Measurements from ENCODE around the gene LPP. TPM values are rescaled to one million over a fixed set of nuclear protein-coding genes. Genes with fewer than 3 reads are reported as not detected.

The LPP gene
- total RNA-seq, 3 donors from 2014 or later: 15.5 to 19.2 (median 16.5) TPM

DNA sequence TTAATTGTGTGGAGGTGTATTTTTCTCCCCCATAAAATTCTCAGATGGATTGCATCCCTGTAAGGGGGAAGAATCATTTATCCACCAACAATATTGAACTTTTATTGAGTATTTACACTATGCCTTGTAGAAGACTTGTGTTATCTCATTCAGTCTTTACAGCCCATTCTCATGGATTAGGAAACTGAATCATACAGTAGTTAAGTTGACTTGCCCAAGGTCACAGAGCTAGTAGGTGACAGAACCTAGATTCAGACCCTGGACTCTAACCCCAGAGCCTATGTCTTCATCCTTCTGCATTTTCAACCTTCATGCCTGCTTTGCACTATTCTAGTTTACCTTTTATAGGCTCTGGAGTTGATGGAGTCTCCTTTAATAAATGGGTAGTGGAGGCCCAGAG lies 226.8 kb downstream of the LPP start:
- Mint-ChIP-seq H3K4me1 (ENCODE audit: low read depth) (peaks cover 12% of the 10 kb centered on the region), H3K4me3 (no peak overlapping the region), H3K9me3 (peaks cover 7% of the 10 kb centered on the region), H3K27me3 (ENCODE audit: low read depth) (no peaks in the 10 kb centered on the region), H3K36me3 (ENCODE audit: insufficient read depth) (peaks cover 4% of the 10 kb centered on the region)
- ATAC-seq: no peak
- DNase-seq: no peak

DNA sequence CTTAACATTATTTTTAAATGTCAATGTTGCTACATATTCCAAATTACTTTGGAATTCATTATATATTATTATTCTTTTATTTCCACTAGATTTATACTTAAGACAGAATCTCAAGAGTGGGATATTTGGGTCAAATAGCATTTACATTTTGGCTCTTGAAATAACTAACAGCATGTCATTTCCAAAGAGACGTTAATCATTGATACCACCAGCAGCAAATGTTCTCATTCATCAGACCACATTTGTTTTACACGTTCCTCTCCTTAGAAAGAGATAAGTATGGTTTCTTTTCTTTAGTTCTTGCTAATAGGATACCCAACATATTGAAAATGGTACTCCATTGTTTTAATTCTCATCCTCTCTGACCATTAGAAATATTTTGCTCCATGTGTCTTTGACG lies 229.8 kb downstream of the LPP start:
- peaks cover 4% of the 10 kb centered on the region for H3K36me3 Mint-ChIP-seq (ENCODE audit: insufficient read depth)
- ATAC-seq (no peak), DNase-seq (no peak)
- H3K9me3 Mint-ChIP-seq: no peaks in the 10 kb centered on the region
- H3K4me3 Mint-ChIP-seq: no peak overlapping the region
- H3K4me1 Mint-ChIP-seq (ENCODE audit: low read depth): peaks cover 17% of the 10 kb centered on the region
- no peaks in the 10 kb centered on the region for H3K27me3 Mint-ChIP-seq (ENCODE audit: low read depth)

DNA sequence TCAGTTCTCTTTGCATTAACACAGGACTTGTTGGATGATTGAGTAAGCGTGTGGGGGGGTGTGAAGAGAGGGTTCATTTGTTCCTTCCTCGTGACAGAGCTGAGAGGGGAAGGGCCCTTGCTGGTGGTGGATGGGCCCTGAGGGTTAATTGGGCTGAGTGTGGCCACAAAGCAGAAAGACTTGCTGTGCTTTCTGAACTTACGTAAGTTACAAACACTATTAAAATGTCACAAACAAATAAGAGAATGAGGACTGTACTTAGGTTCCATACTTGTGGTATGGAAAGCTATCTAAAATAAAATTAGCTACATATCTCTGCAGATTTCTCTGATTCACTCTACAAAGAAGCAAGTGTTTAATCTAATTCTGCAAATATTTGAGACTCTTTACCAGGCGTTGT lies 231.3 kb downstream of the LPP start:
- ATAC-seq: no peak
- no peak overlapping the region for H3K4me3 Mint-ChIP-seq
- peaks cover 27% of the 10 kb centered on the region for H3K4me1 Mint-ChIP-seq (ENCODE audit: low read depth)
- no peaks in the 10 kb centered on the region for H3K9me3 Mint-ChIP-seq
- no peaks in the 10 kb centered on the region for H3K27me3 Mint-ChIP-seq (ENCODE audit: low read depth)
- peaks cover 4% of the 10 kb centered on the region for H3K36me3 Mint-ChIP-seq (ENCODE audit: insufficient read depth)
- DNase-seq: no peak

DNA sequence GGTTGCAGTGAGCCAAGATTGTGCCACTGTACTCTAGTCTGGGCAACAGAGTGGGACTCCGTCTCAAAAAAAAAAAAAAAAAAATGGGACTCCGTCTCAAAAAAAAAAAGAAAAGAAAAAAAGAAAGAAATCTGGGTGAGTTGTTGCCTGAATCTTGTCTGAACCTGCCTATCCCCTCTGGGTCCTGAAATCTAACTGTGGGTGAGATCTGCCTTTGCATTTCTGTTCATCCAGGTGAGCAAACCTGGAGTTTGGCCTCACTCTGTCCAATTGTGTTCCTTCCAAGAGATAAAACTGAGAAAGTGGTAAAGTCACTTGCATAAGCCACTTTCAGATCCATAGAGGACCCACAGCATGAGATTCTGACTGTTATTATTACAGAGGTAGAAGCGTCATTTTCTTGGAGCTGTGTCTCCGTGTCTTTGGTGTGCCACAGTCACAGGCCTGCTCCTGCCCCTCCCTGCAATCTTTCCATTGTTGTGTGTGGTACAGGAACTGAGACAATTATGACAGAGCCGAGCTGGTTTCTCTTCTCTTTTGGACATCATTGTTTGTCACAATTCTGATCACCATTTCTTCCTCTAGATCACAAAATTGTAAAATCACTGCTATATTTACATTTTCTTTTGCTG lies 235.9 kb downstream of the LPP start:
- Mint-ChIP-seq H3K4me1 (ENCODE audit: low read depth) (peaks cover 37% of the 10 kb centered on the region), H3K36me3 (ENCODE audit: insufficient read depth) (peaks cover 4% of the 10 kb centered on the region), H3K4me3 (no peak overlapping the region), H3K9me3 (no peaks in the 10 kb centered on the region), H3K27me3 (ENCODE audit: low read depth) (no peaks in the 10 kb centered on the region)
- ATAC-seq (peak; percentile 88 to 93), DNase-seq (peak; percentile 12)

DNA sequence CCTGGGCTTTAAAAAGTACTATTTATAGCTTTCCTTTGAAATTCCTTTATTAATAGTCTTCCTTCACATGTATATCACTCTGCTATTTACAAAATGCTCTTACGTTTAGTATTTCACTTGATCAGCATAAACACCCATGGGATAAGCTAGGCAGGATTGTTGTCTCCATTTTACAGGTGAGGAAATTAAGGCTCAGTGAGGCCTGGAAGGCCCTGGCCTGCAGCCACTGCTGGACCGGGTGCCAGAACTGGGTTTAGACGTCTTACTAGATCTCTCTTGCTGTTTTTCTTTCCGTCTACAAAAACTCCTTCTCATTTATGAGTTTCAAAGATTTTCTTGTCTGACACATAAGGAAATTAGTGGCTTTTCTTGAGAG lies 236.4 kb downstream of the LPP start:
- Mint-ChIP-seq H3K4me3 (no peak overlapping the region), H3K36me3 (ENCODE audit: insufficient read depth) (peaks cover 4% of the 10 kb centered on the region), H3K4me1 (ENCODE audit: low read depth) (peaks cover 34% of the 10 kb centered on the region), H3K27me3 (ENCODE audit: low read depth) (no peaks in the 10 kb centered on the region), H3K9me3 (no peaks in the 10 kb centered on the region)
- DNase-seq: no peak
- no peak for ATAC-seq

DNA sequence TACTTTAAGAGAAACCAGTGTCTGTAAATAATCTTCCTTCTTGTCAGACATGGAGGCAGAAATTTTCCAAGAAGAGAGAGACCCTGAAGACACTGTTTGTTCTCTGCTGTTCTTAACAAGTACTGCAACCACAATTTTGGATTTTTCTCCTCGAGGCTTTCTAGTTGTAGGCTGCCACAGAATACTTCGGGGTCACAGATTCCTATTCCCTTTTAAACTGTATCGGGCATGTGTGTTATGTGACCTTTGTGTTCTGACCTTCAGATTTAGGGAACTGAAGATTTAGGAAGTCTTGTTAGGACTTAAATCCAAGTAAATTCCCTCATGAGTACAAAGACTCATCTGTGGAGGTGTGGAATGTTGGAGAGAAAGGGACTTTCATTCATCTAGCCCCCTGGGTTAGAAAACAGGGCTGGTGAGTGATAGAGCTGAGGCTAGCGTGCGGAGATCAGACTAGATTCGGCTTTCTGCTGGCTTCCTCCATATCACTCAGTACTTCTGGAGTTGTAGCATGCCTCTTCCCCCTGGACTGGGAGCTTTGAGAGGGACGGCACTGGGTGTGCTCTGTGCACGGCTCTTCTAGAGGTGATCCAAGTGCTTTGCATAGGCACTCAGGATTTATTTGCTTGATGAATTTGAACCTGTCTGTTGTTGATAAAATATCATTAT lies 237.0 kb downstream of the LPP start:
- H3K27me3 Mint-ChIP-seq (ENCODE audit: low read depth): no peaks in the 10 kb centered on the region
- ATAC-seq: no peak
- peaks cover 30% of the 10 kb centered on the region for H3K4me1 Mint-ChIP-seq (ENCODE audit: low read depth)
- H3K4me3 Mint-ChIP-seq: no peak overlapping the region
- no peak for DNase-seq
- H3K36me3 Mint-ChIP-seq (ENCODE audit: insufficient read depth): peaks cover 4% of the 10 kb centered on the region
- no peaks in the 10 kb centered on the region for H3K9me3 Mint-ChIP-seq

DNA sequence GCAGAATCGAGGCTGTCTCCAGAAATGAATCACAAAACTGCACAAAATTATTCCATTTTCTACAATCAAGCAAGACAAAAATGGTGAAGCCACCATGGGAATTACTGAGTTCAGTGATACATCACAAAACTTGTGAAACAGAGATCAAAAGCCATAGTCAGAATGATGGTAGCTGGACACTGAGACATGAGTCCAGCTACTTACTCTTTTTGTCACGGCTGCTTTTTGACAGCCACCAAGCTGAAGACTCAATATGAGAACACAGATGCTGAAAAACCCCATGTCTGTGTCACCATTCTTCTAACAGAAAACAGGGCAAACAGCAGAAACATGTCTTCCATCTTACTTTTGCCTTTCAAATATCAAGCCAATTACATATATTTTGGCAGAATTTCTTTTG lies 237.6 kb downstream of the LPP start:
- peaks cover 31% of the 10 kb centered on the region for H3K4me1 Mint-ChIP-seq (ENCODE audit: low read depth)
- no peak overlapping the region for H3K4me3 Mint-ChIP-seq
- no peak for ATAC-seq
- no peaks in the 10 kb centered on the region for H3K9me3 Mint-ChIP-seq
- DNase-seq: no peak
- H3K36me3 Mint-ChIP-seq (ENCODE audit: insufficient read depth): peaks cover 4% of the 10 kb centered on the region
- H3K27me3 Mint-ChIP-seq (ENCODE audit: low read depth): no peaks in the 10 kb centered on the region

DNA sequence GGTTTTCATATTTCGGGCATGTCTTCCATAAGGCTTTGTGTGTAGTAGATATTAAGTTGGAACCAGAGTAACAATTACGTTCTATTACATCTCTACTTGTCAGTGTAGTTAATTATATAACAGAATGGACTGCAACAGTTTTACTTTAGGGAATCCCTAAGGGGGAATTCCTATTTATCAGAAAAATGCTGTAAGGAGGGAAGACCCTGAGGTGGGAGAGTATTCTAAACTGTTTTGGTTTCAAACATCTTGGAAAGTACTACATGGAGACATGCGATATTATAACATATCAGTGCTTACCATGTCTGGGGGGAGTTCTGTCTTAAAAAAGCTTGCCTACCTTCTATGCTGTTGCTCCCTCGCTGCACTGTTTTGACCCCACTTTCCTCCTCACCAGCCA lies 238.1 kb downstream of the LPP start:
- H3K4me3 Mint-ChIP-seq: no peak overlapping the region
- H3K9me3 Mint-ChIP-seq: no peaks in the 10 kb centered on the region
- ATAC-seq (no peak), DNase-seq (no peak)
- peaks cover 4% of the 10 kb centered on the region for H3K36me3 Mint-ChIP-seq (ENCODE audit: insufficient read depth)
- peaks cover 36% of the 10 kb centered on the region for H3K4me1 Mint-ChIP-seq (ENCODE audit: low read depth)
- no peaks in the 10 kb centered on the region for H3K27me3 Mint-ChIP-seq (ENCODE audit: low read depth)

DNA sequence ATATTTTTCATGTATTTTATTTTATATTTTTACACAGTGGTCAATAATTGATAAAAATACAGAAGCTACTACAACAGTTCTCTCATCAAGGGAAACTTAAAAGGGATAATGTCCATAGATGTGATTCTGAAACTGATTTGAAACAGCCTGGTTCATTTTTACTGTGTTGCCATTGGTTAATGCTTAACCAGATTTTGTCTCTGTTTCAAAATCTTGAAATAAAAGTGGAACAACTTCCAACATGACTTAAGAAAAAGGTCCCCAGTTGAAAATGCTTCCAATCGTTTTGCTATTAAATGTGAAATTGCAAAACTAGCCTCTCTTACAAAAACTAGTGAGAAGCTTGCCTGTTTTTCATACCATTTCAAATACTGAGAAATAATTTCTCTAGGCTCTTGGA lies 240.7 kb downstream of the LPP start:
- Mint-ChIP-seq H3K36me3 (ENCODE audit: insufficient read depth) (peaks cover 7% of the 10 kb centered on the region), H3K9me3 (no peaks in the 10 kb centered on the region), H3K4me1 (ENCODE audit: low read depth) (peaks cover 51% of the 10 kb centered on the region), H3K27me3 (ENCODE audit: low read depth) (no peaks in the 10 kb centered on the region), H3K4me3 (no peak overlapping the region)
- DNase-seq (no peak), ATAC-seq (no peak)

DNA sequence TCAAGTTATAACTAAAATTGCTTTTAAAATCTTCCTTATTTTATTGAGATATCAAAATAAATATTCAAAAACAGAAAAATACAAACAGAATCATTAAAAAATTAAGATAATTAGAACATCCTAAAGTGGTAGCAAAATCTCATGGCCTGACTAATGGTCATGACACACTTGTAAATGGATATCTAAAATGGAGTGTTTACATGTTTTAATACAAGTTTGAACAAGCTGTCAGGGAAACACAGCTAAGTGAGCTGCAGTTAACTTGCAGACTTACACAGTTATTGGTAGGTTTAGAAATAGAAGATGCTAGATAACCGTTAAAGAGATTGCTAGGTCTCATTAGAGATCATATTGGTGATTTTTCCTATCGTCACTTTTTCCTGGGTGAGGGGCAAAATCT lies 242.3 kb downstream of the LPP start:
- DNase-seq (no peak), ATAC-seq (no peak)
- Mint-ChIP-seq H3K27me3 (ENCODE audit: low read depth) (no peaks in the 10 kb centered on the region), H3K4me3 (no peak overlapping the region), H3K9me3 (no peaks in the 10 kb centered on the region), H3K36me3 (ENCODE audit: insufficient read depth) (peaks cover 7% of the 10 kb centered on the region), H3K4me1 (ENCODE audit: low read depth) (peaks cover 53% of the 10 kb centered on the region)

DNA sequence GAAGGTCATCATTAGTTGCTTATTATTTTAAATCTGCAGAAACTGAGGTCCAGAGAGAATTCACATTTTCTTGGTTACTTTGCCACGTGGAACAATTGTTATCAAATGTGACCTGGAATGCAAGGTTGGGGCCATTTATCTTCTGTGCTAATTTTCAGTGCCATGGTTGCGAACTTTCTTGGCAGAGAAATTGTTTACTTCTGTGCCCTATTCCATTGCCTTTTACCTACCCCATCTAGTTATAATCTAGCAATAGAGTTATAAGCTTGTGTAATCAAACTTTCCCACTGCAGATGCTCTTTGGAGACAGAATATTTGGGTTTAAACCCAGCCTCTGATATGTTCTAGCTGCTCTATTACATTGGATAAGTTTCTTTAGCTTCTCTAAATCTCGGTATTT lies 242.9 kb downstream of the LPP start:
- Mint-ChIP-seq H3K36me3 (ENCODE audit: insufficient read depth) (peaks cover 9% of the 10 kb centered on the region), H3K4me3 (peak overlapping the region; percentile 64), H3K4me1 (ENCODE audit: low read depth) (peaks cover 54% of the 10 kb centered on the region), H3K27me3 (ENCODE audit: low read depth) (no peaks in the 10 kb centered on the region), H3K9me3 (peaks cover 5% of the 10 kb centered on the region)
- ATAC-seq: no peak
- DNase-seq: no peak

DNA sequence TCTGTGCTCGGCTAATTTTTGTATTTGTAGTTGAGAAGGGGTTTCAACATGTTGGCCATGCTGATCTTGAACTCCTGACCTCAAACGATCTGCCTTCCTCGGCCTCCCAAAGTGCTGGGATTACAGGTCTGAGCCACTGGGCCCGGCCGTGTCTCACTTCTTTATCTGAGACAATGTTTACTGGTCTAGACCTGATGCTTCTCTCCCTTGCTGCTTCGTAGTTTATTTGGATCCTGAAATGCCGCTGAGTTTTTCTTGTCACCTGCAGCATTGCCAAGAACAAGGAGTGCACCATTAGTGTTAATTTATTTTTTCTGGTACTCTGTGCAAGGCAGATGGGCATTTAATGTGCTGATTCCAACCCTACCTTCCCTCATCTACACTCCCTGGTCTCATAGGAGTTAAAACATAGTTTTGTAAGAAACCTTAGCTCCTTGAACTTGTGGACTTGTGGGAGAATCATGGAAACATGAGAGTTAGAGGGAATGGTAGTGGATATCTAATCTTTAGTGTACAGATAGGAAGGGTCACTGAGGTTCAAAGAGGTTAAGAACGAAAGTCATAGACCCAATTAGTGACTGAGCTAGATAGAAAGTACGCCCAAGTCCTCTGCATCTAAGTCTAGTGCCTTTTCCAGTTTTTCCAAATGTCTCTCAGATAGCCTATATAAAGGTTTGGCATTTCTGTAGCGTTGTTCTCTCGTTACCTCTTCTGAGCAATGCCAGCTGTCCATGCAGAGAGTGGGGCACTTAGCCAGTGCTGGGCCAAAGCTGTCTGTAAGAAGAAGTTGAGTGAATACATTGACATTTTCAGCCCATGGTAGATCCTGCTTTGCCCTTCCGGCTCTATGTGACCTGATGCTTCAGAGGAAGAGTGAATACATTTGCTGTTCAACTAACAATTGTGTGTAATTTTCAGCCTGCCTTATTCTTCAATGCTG lies 244.1 kb downstream of the LPP start:
- Mint-ChIP-seq H3K36me3 (ENCODE audit: insufficient read depth) (peaks cover 10% of the 10 kb centered on the region), H3K9me3 (peaks cover 10% of the 10 kb centered on the region), H3K4me3 (peak overlapping the region; percentile 64), H3K4me1 (ENCODE audit: low read depth) (peaks cover 59% of the 10 kb centered on the region), H3K27me3 (ENCODE audit: low read depth) (no peaks in the 10 kb centered on the region)
- ATAC-seq (no peak), DNase-seq (no peak)

DNA sequence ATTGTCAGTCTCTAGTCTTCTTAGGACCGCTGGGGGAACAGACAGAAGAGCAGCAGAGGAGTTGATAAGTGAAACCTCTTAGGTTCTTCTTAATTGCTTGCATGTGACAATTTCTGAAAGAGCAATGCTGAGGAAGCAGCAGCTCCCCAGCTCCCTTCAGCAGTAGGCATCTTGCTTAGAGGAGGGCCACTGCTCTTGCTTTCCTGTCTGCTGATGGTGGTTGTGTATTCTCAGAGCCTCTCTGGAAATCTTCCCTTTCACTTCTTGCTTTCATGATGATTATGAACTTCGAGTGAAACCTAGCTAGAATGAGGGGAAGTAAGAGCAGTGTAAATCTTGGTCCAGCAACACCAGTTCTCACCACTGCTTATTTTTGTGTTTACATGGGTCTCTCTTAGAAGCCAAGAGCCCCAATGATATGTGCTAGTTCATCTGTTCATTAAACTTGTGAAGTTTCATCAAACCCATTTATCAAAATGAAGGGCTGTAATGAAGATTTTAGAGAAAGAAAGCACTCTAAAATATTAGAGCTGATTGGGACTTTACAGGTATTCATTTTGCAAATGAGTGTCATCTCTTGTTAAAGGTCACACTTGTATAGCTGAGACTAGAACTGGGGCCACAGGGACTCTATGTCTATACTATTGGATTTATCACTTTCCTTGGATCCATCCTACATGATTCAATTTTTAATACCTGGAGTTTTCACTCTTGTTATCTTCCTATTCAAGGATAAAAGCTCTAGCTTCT lies 246.7 kb downstream of the LPP start:
- H3K4me1 Mint-ChIP-seq (ENCODE audit: low read depth): peaks cover 75% of the 10 kb centered on the region
- H3K36me3 Mint-ChIP-seq (ENCODE audit: insufficient read depth): peaks cover 10% of the 10 kb centered on the region
- H3K27me3 Mint-ChIP-seq (ENCODE audit: low read depth): no peaks in the 10 kb centered on the region
- ATAC-seq: peak; percentile 81 to 82
- no peak for DNase-seq
- peaks cover 10% of the 10 kb centered on the region for H3K9me3 Mint-ChIP-seq
- no peak overlapping the region for H3K4me3 Mint-ChIP-seq
